ENCODE data around the gene RIN1. TPM values are rescaled to one million over a fixed set of nuclear protein-coding genes. Genes with fewer than 3 reads are reported as not detected.

RIN1 gene
- total and polyA plus RNA-seq, 2 of the 13 experiments (the other 11 are each of a cell fraction or from before 2014, with no cell fraction given), result 2.4 to 4.1 TPM

DNA sequence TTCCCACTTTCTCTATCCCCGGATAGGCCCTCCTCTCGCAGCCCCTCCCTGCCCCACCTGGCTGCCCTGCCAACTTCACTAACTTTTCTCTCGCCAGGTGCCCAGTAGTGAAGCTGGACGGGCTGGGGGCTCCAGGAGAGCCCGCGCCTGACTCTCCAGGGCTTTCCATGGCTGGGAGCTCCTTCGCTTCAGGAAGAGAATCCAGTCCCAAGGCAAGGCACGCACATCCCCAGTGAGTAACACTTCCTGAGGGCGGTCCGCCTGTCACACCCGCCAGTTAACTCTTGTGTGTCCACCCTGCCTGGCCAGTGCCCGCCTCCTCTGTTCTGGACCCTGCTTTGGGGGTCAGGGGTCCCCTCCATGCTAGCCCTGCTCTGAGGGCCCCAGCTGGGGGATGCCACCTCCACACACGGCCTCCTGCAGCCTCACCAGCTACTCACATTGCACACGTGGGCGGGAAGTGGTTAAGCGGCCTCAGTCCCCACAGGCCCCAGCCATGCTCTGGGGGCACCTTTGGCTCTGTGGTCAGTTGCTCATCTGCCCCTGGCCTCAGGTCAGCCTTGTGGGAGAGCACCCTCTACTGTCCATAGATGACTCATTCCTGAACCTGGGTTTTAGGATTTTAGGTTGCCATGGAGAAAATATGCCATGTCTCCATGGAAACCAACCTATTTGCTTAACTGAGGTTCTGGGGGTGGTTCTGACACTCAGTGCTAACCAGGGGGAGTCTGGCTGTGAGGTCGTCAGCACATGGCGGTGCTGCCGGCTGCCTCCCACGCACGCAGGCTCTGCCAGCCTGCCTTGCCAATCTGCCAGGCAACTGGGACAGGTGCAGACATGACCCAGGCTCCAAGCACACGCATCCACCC is at the start of gene RIN1 (continued):
- peak; percentile 56 for TF ChIP-seq ZNF792 (CRISPR knock-in tag; IDR thresholded peaks at IDR 0.05)
- TF ChIP-seq, protein P1, sequence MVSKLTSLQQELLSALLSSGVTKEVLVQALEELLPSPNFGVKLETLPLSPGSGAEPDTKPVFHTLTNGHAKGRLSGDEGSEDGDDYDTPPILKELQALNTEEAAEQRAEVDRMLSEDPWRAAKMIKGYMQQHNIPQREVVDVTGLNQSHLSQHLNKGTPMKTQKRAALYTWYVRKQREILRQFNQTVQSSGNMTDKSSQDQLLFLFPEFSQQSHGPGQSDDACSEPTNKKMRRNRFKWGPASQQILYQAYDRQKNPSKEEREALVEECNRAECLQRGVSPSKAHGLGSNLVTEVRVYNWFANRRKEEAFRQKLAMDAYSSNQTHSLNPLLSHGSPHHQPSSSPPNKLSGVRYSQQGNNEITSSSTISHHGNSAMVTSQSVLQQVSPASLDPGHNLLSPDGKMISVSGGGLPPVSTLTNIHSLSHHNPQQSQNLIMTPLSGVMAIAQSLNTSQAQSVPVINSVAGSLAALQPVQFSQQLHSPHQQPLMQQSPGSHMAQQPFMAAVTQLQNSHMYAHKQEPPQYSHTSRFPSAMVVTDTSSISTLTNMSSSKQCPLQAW (CRISPR knock-in tag; IDR thresholded peaks at IDR 0.05), result peak; percentile 94
- TF ChIP-seq NAIF1 (CRISPR knock-in tag; IDR thresholded peaks at IDR 0.05; ENCODE audit: borderline replicate concordance), result no peak; the same call in 1 of the 2 replicates
- no peak for TF ChIP-seq ZNF672 (CRISPR knock-in tag; IDR thresholded peaks at IDR 0.05)
- TF ChIP-seq SOX5 (CRISPR knock-in tag; IDR thresholded peaks at IDR 0.05; ENCODE audit: borderline replicate concordance), result peak; percentile 64
- TF ChIP-seq, protein P2, sequence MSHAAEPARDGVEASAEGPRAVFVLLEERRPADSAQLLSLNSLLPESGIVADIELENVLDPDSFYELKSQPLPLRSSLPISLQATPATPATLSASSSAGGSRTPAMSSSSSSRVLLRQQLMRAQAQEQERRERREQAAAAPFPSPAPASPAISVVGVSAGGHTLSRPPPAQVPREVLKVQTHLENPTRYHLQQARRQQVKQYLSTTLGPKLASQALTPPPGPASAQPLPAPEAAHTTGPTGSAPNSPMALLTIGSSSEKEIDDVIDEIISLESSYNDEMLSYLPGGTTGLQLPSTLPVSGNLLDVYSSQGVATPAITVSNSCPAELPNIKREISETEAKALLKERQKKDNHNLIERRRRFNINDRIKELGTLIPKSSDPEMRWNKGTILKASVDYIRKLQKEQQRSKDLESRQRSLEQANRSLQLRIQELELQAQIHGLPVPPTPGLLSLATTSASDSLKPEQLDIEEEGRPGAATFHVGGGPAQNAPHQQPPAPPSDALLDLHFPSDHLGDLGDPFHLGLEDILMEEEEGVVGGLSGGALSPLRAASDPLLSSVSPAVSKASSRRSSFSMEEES (CRISPR knock-in tag; IDR thresholded peaks at IDR 0.05), result peak; percentile 79; the same call in 1 of the 2 replicates
- TF ChIP-seq, protein P3, sequence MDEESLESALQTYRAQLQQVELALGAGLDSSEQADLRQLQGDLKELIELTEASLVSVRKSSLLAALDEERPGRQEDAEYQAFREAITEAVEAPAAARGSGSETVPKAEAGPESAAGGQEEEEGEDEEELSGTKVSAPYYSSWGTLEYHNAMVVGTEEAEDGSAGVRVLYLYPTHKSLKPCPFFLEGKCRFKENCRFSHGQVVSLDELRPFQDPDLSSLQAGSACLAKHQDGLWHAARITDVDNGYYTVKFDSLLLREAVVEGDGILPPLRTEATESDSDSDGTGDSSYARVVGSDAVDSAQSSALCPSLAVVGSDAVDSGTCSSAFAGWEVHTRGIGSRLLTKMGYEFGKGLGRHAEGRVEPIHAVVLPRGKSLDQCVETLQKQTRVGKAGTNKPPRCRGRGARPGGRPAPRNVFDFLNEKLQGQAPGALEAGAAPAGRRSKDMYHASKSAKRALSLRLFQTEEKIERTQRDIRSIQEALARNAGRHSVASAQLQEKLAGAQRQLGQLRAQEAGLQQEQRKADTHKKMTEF (CRISPR knock-in tag; IDR thresholded peaks at IDR 0.05), result peak; percentile 95
- TF ChIP-seq, protein P4, sequence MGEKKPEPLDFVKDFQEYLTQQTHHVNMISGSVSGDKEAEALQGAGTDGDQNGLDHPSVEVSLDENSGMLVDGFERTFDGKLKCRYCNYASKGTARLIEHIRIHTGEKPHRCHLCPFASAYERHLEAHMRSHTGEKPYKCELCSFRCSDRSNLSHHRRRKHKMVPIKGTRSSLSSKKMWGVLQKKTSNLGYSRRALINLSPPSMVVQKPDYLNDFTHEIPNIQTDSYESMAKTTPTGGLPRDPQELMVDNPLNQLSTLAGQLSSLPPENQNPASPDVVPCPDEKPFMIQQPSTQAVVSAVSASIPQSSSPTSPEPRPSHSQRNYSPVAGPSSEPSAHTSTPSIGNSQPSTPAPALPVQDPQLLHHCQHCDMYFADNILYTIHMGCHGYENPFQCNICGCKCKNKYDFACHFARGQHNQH (CRISPR knock-in tag; IDR thresholded peaks at IDR 0.05), result peak; percentile 92
- TF ChIP-seq ZFP36L1 (CRISPR knock-in tag; IDR thresholded peaks at IDR 0.05), result peak; percentile 30; the same call in 1 of the 2 replicates
- 0 out of 2 replicates have a peak, but pooled peaks have one; percentile 54 for TF ChIP-seq ZNF331 (CRISPR knock-in tag; IDR thresholded peaks at IDR 0.05)
- TF ChIP-seq, protein P5, sequence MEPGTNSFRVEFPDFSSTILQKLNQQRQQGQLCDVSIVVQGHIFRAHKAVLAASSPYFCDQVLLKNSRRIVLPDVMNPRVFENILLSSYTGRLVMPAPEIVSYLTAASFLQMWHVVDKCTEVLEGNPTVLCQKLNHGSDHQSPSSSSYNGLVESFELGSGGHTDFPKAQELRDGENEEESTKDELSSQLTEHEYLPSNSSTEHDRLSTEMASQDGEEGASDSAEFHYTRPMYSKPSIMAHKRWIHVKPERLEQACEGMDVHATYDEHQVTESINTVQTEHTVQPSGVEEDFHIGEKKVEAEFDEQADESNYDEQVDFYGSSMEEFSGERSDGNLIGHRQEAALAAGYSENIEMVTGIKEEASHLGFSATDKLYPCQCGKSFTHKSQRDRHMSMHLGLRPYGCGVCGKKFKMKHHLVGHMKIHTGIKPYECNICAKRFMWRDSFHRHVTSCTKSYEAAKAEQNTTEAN (CRISPR knock-in tag; conservative IDR thresholded peaks at IDR 0.05), result peak; percentile 27; the same call in 1 of the 2 replicates
- TF ChIP-seq, protein P6, sequence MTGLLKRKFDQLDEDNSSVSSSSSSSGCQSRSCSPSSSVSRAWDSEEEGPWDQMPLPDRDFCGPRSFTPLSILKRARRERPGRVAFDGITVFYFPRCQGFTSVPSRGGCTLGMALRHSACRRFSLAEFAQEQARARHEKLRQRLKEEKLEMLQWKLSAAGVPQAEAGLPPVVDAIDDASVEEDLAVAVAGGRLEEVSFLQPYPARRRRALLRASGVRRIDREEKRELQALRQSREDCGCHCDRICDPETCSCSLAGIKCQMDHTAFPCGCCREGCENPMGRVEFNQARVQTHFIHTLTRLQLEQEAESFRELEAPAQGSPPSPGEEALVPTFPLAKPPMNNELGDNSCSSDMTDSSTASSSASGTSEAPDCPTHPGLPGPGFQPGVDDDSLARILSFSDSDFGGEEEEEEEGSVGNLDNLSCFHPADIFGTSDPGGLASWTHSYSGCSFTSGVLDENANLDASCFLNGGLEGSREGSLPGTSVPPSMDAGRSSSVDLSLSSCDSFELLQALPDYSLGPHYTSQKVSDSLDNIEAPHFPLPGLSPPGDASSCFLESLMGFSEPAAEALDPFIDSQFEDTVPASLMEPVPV (CRISPR knock-in tag; IDR thresholded peaks at IDR 0.05), result peak; percentile 70
- TF ChIP-seq, protein P7, sequence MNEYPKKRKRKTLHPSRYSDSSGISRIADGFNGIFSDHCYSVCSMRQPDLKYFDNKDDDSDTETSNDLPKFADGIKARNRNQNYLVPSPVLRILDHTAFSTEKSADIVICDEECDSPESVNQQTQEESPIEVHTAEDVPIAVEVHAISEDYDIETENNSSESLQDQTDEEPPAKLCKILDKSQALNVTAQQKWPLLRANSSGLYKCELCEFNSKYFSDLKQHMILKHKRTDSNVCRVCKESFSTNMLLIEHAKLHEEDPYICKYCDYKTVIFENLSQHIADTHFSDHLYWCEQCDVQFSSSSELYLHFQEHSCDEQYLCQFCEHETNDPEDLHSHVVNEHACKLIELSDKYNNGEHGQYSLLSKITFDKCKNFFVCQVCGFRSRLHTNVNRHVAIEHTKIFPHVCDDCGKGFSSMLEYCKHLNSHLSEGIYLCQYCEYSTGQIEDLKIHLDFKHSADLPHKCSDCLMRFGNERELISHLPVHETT (CRISPR knock-in tag; conservative IDR thresholded peaks at IDR 0.05), result peak; percentile 67; the same call in 1 of the 2 replicates
- peak; percentile 81 for TF ChIP-seq AGO1 (IDR thresholded peaks at IDR 0.05; ENCODE audit: low read depth, low read length, poor library complexity, severe bottlenecking)
- TF ChIP-seq JUND (CRISPR knock-in tag; IDR thresholded peaks at IDR 0.05), result 0 out of 2 replicates have a peak, but pooled peaks have one; percentile 66
- TF ChIP-seq ARNT2 (CRISPR knock-in tag; IDR thresholded peaks at IDR 0.05; ENCODE audit: low read depth), result peak; percentile 56
- TF ChIP-seq SP140L (CRISPR knock-in tag; IDR thresholded peaks at IDR 0.05; ENCODE audit: borderline replicate concordance), result 0 out of 2 replicates have a peak, but pooled peaks have one; percentile 85
- TF ChIP-seq SKI (IDR thresholded peaks at IDR 0.05; ENCODE audit: partially characterized antibody), result peak; percentile 55

Measured in HepG2 (cell line).